ENCODE data around the gene ARRDC1. TPM values are rescaled to one million over a fixed set of nuclear protein-coding genes. Genes with fewer than 3 reads are reported as not detected.
A peak's percentile ranks its signal among the peaks of the same experiment; 100 is the strongest.

The ARRDC1 gene
- polyA plus RNA-seq, 3 donors from 2014 or later = 39.1 to 60.7 (median 57.3) TPM

DNA sequence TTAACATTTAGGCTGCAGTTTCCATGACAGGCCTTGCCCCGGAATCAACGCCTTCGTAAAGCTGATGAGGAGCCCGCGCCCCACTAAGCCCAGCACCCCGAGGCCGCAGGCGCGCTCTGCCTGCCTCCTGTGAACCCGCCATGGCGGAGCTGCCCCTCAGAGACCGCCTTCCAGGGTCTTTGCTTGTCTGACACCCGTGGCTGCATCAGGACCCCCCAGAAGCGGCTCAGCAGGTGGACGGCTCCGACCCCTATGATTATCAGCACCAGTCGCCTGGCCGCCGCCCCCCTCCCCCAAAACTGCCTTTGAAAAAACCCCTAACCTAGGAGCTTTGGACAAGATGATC lies 26.3 kb upstream of the ARRDC1 start:
- Mint-ChIP-seq H3K4me1 (peaks cover 30 to 31% of the 10 kb centered on the region in 2 donors), H3K4me3 (peak overlapping the region; percentile 77 to 83 (median 81)), H3K27ac (peak overlapping the region in 5 of 6 donors; percentile 37 to 80 (median 50)), H3K27me3 (ENCODE audit: low read depth in 3 of 3) (no peaks in the 10 kb centered on the region), H3K9me3 (no peaks in the 10 kb centered on the region), H3K36me3 (peaks cover 0 to 18% (median 0%) of the 10 kb centered on the region in 3 donors)
- DNase-seq = no peak

DNA sequence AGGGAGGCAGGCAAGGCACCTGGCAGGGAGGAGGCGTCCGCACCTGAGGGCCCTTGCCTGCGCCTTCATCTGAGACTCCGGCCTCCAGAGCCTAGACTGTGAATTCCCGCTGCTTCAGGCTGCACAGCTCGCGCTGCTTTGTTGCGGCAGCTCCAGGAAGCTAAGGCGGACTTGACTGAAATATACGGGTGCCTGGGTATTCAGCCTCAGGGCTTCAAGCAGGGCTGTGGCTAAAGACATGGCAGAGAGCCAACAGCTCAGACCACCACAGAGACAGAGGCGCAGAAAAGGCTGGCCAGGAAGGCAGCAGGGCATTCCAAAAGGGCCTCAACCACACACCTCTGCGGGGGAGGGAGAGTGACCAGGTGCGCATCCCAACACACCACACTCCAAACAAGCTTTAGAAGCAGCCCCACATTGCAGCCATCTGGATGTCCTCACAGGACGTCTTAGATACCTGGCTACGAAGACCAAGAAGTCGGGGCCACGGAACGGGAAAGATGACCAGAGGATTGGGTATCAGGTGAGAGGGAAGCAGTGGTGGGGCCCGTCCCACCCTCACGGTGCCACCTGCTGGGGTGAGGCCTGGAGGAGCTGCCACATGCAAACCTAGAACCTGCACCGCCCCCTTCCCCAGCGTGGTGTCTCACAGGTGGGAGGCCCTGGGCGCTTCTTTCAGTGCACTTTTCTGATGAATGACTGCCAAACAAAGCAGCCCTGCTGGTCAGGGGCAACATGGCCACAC lies 25.1 kb upstream of the ARRDC1 start:
- no peak overlapping the region for H3K4me3 Mint-ChIP-seq
- H3K27ac Mint-ChIP-seq = no peak overlapping the region
- no peaks in the 10 kb centered on the region for H3K9me3 Mint-ChIP-seq
- no peaks in the 10 kb centered on the region for H3K27me3 Mint-ChIP-seq (ENCODE audit: low read depth in 3 of 3)
- peaks cover 26 to 29% of the 10 kb centered on the region in 2 donors for H3K4me1 Mint-ChIP-seq
- no peak for DNase-seq
- H3K36me3 Mint-ChIP-seq = peaks cover 0 to 17% (median 0%) of the 10 kb centered on the region in 3 donors

DNA sequence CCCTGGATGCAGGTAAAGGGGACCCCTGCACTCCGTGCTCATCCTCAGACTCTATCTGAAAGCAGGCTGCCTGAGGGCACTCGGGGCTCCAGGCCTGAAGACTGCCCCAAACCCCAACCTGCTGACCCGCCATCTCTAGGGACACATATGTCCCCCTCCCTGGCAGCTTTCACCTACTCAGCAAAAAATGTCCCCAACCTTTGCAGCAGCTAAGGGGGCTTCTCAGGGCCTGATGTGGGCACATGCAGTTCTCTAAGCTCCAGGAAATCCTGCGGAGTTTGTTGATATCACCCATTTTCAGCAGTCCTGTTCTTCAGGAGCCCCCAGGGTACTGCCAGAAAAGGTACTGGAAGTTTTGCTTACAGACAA lies 24.5 kb upstream of the ARRDC1 start:
- Mint-ChIP-seq H3K4me3 (no peak overlapping the region), H3K4me1 (peaks cover 21 to 23% of the 10 kb centered on the region in 2 donors)

DNA sequence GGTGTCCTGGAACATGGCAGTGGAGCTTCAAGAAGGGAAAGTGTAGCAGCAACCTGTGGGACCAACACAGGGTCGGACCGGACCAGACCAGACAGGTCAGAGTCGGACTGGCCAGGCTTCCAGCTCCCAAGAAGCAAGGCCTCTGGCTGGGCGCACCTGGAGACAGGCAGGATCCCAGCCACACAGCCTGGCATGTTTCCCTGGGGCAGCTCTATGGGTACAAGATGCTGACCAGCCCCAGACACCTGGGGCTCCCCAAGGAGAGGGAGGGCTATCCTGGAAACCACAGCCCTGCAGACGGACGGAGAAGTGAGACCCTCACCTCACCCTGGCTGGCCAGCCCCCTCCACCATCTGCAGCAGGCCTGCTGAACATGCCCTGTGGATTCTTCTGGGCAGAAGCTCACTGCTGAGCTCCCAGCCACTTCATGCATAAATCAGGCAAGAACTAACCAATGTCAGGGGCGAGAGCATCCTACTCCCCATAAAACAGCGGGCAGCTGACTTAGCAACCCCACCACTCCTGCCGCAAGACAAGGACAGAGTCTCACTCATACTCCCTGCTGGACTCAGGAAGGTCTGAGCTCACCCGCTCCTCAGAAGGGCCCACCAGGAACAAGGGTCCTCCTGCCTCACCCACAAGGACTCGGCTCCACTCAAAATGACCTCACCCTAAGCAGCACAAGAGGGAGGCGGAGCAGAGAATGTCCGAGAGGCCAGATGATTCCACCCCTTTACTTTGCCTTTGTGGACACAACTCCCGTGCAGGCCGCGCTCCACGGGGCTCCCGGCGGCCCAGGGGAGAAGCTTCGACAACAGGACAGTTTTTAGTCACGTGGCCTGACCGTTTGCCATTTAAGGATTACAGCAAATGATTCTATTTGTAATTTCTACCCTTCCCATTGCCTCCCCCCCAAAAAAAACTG lies 23.9 kb upstream of the ARRDC1 start:
- no peak for DNase-seq
- H3K9me3 Mint-ChIP-seq = no peaks in the 10 kb centered on the region
- H3K4me3 Mint-ChIP-seq = no peak overlapping the region
- H3K4me1 Mint-ChIP-seq = peaks cover 15 to 19% of the 10 kb centered on the region in 2 donors
- peaks cover 0 to 19% (median 0%) of the 10 kb centered on the region in 3 donors for H3K36me3 Mint-ChIP-seq
- no peak overlapping the region for H3K27ac Mint-ChIP-seq
- no peaks in the 10 kb centered on the region for H3K27me3 Mint-ChIP-seq (ENCODE audit: low read depth in 3 of 3)

More for the DNA sequence above, 24.5 kb upstream of the ARRDC1 start:
- Mint-ChIP-seq H3K9me3 (no peaks in the 10 kb centered on the region), H3K36me3 (peaks cover 0 to 13% (median 0%) of the 10 kb centered on the region in 3 donors), H3K27me3 (ENCODE audit: low read depth in 3 of 3) (no peaks in the 10 kb centered on the region), H3K27ac (no peak overlapping the region)
- DNase-seq = no peak

DNA sequence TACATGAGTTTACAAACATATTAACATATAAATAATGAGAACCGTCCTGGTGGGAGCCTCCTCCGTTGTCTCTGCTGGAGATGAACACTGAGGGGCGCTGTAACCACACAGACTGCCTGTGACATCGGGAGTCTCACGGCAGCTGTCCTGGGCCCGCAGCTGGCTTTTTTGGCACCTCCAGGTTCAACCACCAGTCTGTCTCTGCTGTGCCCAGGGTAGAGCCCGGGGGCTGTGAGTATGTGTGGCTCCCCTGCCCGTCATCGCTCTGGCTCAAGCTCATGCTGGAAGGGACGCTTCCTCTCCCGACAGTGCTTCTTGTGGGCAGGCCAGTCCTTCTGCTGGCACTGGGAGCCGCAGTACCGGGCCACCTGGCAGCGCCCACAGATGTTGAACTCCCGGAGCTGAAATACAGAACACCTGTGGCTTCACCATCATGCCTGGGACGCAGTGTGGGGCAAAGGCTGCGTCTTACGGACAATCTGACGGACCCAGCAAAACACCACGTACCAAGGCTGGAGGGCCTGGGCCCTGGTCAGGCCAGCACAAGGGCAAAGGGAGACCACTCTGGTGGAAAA lies 23.1 kb upstream of the ARRDC1 start:
- no peaks in the 10 kb centered on the region for H3K27me3 Mint-ChIP-seq (ENCODE audit: low read depth in 3 of 3)
- DNase-seq = no peak
- no peaks in the 10 kb centered on the region for H3K9me3 Mint-ChIP-seq
- H3K27ac Mint-ChIP-seq = no peak overlapping the region
- peaks cover 8 to 14% of the 10 kb centered on the region in 2 donors for H3K4me1 Mint-ChIP-seq
- H3K36me3 Mint-ChIP-seq = peaks cover 0 to 19% (median 0%) of the 10 kb centered on the region in 3 donors
- no peak overlapping the region for H3K4me3 Mint-ChIP-seq

DNA sequence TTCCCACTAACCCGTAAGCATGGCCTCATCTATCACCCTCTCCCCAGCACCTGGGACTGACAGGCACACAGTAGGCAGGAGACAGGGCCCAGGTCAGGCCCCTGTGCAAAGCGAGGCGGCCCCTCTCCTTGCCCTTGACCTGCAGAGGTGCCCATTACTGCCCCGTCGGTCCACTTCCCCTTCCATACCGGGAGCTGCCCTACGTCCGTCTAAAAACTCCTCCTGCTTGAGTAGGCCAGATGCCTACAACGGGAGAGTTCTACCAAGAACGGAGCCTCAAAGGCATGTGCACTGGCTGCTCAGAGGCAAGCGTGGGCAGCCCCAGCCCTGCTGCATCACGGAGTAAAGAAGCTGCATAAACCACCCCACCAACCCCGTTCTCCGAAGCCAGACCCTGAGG lies 22.1 kb upstream of the ARRDC1 start:
- Mint-ChIP-seq H3K27ac (peak overlapping the region in 1 of 6 donors; percentile 46), H3K4me3 (no peak overlapping the region), H3K4me1 (peaks cover 0 to 10% of the 10 kb centered on the region in 2 donors), H3K27me3 (ENCODE audit: low read depth in 3 of 3) (peaks cover 0 to 2% (median 0%) of the 10 kb centered on the region in 3 donors), H3K36me3 (peaks cover 0 to 24% (median 6%) of the 10 kb centered on the region in 3 donors), H3K9me3 (no peaks in the 10 kb centered on the region)
- DNase-seq = no peak

DNA sequence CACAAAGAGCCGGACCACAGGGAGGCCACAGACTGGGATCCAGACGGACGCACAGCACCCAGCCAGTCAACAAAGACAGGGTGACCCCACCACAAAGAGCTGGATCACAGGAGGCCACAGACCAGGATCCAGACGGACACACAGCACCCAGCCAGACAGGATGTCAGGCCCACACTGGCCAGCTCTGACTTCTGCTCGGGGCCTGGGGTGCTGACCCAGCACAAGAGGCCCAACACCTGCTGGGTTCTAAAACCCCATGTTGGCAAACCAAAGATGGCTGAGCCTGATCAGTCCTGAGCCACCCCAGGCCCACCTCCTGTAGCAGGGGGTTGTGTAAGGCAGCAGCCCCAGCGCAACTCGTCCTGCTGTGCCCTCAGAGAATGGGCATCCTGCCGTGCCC lies 21.5 kb upstream of the ARRDC1 start:
- DNase-seq = no peak

DNA sequence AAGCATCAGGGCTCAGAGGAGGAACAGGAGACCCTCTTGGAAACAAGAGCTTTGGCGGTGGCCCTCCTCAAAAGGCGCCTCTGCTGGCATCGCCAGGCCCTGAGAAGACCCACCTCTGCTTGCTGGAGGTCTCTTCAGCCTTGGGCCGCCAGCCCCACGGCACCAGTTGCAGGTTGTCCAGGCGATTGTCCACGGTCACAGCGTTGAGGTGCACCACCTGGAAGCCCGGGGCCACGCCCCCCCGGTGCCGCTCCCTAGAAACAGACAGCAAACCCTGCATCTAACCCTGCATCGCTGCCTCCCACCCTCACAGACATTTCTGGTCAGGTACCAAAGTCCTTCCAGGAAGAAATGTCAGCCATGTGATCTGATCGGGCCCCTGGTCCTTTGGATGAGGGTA lies 18.6 kb upstream of the ARRDC1 start:
- Mint-ChIP-seq H3K27me3 (ENCODE audit: low read depth in 3 of 3) (peaks cover 0 to 8% (median 8%) of the 10 kb centered on the region in 3 donors), H3K36me3 (peaks cover 0 to 21% (median 6%) of the 10 kb centered on the region in 3 donors), H3K27ac (no peak overlapping the region), H3K4me3 (no peak overlapping the region), H3K9me3 (no peaks in the 10 kb centered on the region), H3K4me1 (peaks cover 11% of the 10 kb centered on the region in 2 donors)
- no peak for DNase-seq

More for the DNA sequence above, 21.5 kb upstream of the ARRDC1 start:
- Mint-ChIP-seq H3K9me3 (no peaks in the 10 kb centered on the region), H3K4me1 (peaks cover 0 to 8% of the 10 kb centered on the region in 2 donors), H3K27ac (no peak overlapping the region), H3K4me3 (no peak overlapping the region), H3K27me3 (ENCODE audit: low read depth in 3 of 3) (peaks cover 0 to 2% (median 0%) of the 10 kb centered on the region in 3 donors), H3K36me3 (peaks cover 0 to 24% (median 6%) of the 10 kb centered on the region in 3 donors)

DNA sequence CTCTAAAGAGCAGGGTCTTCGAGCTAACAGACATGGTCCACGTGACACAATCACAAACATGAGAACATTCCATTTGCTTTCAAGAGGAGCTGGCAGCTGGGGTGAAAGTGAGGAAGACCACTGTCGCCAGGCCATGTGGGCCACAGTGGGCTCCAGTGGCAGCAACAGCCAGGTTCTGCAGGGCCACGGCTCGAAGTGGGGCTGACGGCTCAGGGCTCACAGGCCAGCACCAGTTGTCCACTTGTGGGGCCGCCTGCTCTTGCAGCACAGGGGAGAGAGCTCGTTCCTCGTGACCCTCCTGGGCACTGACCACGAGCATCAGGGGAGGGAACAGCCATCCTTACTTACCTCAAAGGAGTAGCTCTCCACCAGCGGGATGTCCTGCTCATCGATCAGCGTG lies 17.2 kb upstream of the ARRDC1 start:
- H3K9me3 Mint-ChIP-seq = no peaks in the 10 kb centered on the region
- peak overlapping the region in 4 of 5 donors; percentile 53 to 81 (median 64) for H3K4me3 Mint-ChIP-seq

DNA sequence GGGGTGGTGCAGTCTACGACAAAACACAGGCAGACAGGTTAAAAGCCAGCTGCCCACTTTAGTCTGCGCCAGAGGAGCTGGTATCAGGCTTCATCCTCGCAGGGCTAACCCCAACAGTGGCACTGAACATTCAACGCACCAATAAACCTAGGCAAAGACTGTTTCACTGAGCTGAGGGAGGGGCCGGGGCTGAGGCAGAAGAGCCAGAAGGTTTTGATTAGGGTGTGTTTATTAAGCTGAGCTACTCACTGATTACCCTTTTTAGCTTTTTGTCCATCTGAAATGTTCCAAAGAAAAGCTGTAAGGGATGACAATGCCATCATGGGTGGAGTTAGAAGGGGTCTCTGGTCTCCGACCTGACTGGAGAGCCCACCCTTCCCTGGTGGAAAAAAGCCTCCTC lies 16.6 kb upstream of the ARRDC1 start:
- peak overlapping the region in 4 of 5 donors; percentile 33 to 81 (median 81) for H3K4me3 Mint-ChIP-seq
- no peaks in the 10 kb centered on the region for H3K9me3 Mint-ChIP-seq
- H3K27ac Mint-ChIP-seq = no peak overlapping the region
- peaks cover 0 to 12% (median 6%) of the 10 kb centered on the region in 3 donors for H3K36me3 Mint-ChIP-seq
- no peak for DNase-seq
- H3K4me1 Mint-ChIP-seq = peaks cover 11% of the 10 kb centered on the region in 2 donors
- H3K27me3 Mint-ChIP-seq (ENCODE audit: low read depth in 3 of 3) = peaks cover 0 to 11% (median 9%) of the 10 kb centered on the region in 3 donors

More for the DNA sequence above, 17.2 kb upstream of the ARRDC1 start:
- DNase-seq = no peak
- H3K27me3 Mint-ChIP-seq (ENCODE audit: low read depth in 3 of 3) = peaks cover 0 to 9% (median 8%) of the 10 kb centered on the region in 3 donors
- H3K4me1 Mint-ChIP-seq = peaks cover 11% of the 10 kb centered on the region in 2 donors
- peak overlapping the region in 1 of 6 donors; percentile 67 for H3K27ac Mint-ChIP-seq
- peaks cover 0 to 16% (median 6%) of the 10 kb centered on the region in 3 donors for H3K36me3 Mint-ChIP-seq

DNA sequence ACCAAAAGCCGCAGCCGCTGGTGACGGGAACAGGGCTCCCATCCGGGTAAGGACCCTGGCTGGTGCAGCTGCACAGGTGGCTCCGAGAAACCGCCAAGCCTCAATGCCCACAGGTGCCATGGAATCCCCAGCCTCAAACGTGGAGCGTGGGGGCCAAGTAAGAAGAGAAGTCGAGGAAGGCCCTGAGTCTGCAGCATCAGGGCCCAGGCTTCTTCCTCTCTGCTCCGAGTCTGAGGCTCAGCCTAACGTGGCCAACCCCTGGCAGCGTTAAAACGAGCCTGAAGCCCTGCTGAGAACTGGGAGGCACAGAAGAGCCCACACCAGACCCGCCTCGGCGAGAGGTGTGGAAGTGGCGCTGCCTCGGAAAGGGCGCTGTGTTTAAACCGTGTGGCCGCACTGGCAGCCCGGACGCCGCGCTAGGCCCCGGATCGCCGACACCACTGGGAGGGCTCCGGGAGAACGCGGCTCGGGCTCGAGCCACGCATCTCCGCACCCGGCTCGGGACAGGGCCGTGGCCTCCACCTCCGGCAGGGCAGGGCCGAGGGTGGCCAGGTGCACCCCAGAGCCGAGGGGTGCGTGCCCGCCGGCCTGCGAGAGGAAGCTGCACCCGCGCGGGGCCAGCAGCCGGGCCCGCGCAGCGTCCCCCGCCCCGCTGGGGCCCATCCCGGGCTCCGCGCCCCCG lies 15.9 kb upstream of the ARRDC1 start:
- Mint-ChIP-seq H3K27me3 (ENCODE audit: low read depth in 3 of 3) (peaks cover 0 to 13% (median 9%) of the 10 kb centered on the region in 3 donors), H3K27ac (peak overlapping the region in 5 of 6 donors; percentile 39 to 86 (median 74)), H3K36me3 (peaks cover 0 to 12% (median 6%) of the 10 kb centered on the region in 3 donors), H3K4me3 (peak overlapping the region; percentile 81 to 85 (median 81)), H3K9me3 (no peaks in the 10 kb centered on the region), H3K4me1 (peaks cover 11% of the 10 kb centered on the region in 2 donors)
- DNase-seq = peak; percentile 24 to 27 (median 25)

DNA sequence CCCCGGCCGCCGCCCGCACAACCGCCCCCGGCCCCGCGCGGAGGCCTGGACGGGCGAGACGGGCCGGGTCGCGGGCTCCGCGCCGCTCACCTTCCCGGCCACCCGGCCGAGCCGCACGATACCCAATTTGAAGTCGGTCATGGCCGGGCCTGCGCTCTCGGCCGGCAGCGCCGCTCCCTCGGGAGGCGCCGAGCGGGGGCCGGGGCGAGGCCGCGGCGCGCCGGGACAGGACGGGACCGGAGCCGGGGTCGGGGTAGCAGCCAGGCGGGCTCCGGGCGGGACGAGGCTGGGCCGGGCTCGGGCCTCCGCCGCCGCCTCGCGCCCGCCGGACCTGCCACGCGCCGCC lies 15.4 kb upstream of the ARRDC1 start:
- Mint-ChIP-seq H3K4me3 (no peak overlapping the region), H3K27me3 (ENCODE audit: low read depth in 3 of 3) (peaks cover 0 to 13% (median 9%) of the 10 kb centered on the region in 3 donors), H3K27ac (no peak overlapping the region), H3K36me3 (peaks cover 0 to 12% (median 6%) of the 10 kb centered on the region in 3 donors), H3K4me1 (peaks cover 11% of the 10 kb centered on the region in 2 donors), H3K9me3 (no peaks in the 10 kb centered on the region)
- no peak for DNase-seq

All from immature natural killer cell (primary cell).